Hepatocyte (in vitro differentiated cells): ENCODE measurements around the gene PARP6.

ENCODE experiments used
- CTCF ChIP-seq: fragments of 200-600 bp; sonication (generic); IDR thresholded peaks from 2 replicates; pipeline ENCODE4 v1.5.1; 2016; ENCODE audit warnings: antibody characterized with exemption, mild to moderate bottlenecking; ENCODE audit not compliant: poor library complexity
- EZH2 ChIP-seq: fragments of 200-600 bp; sonication (generic); IDR thresholded peaks from 2 replicates; pipeline ENCODE4 v1.6.1; 2016; ENCODE audit warnings: antibody characterized with exemption, mild to moderate bottlenecking, borderline replicate concordance

- no peak for TF ChIP-seq CTCF
- TF ChIP-seq EZH2, result no peak
These were observed 8.4 kb upstream of the PARP6 start for GRCh38 chr15:72280751-72281150.
